ENCODE data around the gene LAMA4.
A peak's percentile ranks its signal among the peaks of the same experiment; 100 is the strongest.

The LAMA4 gene

GRCh38 chr6:112234601-112235000, 19.8 kb downstream of the LAMA4 start:
- DNase-seq = no peak

GRCh38 chr6:112233847-112234246, 20.5 kb downstream of the LAMA4 start:
- no peak for DNase-seq

GRCh38 chr6:112232845-112233256, 21.5 kb downstream of the LAMA4 start:
- no peak for DNase-seq

GRCh38 chr6:112231594-112232060, 22.7 kb downstream of the LAMA4 start:
- peak; percentile 60 for DNase-seq

- peak; percentile 16 for DNase-seq
Observed at GRCh38 chr6:112231164-112231563, 23.2 kb downstream of the LAMA4 start.

GRCh38 chr6:112228480-112229332, 25.7 kb downstream of the LAMA4 start:
- no peak for DNase-seq

- DNase-seq = no peak
Observed at GRCh38 chr6:112227992-112228391, 26.4 kb downstream of the LAMA4 start.

GRCh38 chr6:112227411-112227810, 27.0 kb downstream of the LAMA4 start:
- DNase-seq = no peak

- DNase-seq = no peak
Observed at GRCh38 chr6:112225691-112226090, 28.7 kb downstream of the LAMA4 start.

GRCh38 chr6:112224088-112224487, 30.3 kb downstream of the LAMA4 start:
- no peak for DNase-seq

- no peak for DNase-seq
Observed at GRCh38 chr6:112223070-112223861, 31.1 kb downstream of the LAMA4 start.

- DNase-seq = no peak
Observed at GRCh38 chr6:112221981-112222852, 32.1 kb downstream of the LAMA4 start.

- DNase-seq = no peak
Observed at GRCh38 chr6:112221561-112221960, 32.8 kb downstream of the LAMA4 start.

GRCh38 chr6:112218563-112218962, 35.8 kb downstream of the LAMA4 start:
- DNase-seq = peak; percentile 14

GRCh38 chr6:112216662-112217551, 37.5 kb downstream of the LAMA4 start:
- DNase-seq = no peak

- DNase-seq = no peak
Observed at GRCh38 chr6:112215488-112216284, 38.7 kb downstream of the LAMA4 start.

GRCh38 chr6:112214739-112215269, 39.6 kb downstream of the LAMA4 start:
- peak; percentile 8 for DNase-seq

- no peak for DNase-seq
Observed at GRCh38 chr6:112210852-112211251, 43.5 kb downstream of the LAMA4 start.

- no peak for DNase-seq
Observed at GRCh38 chr6:112209131-112209530, 45.2 kb downstream of the LAMA4 start.

- DNase-seq = no peak
Observed at GRCh38 chr6:112207776-112208175, 46.6 kb downstream of the LAMA4 start.

GRCh38 chr6:112207131-112207530, 47.2 kb downstream of the LAMA4 start:
- DNase-seq = no peak
